ENCODE data around the gene CNTN4. TPM values are rescaled to one million over a fixed set of nuclear protein-coding genes. Genes with fewer than 3 reads are reported as not detected.

Gene CNTN4
- polyA plus RNA-seq, 1 donor (not counting 4 experiments of a cell fraction or from before 2014, with no cell fraction given): not detected

DNA sequence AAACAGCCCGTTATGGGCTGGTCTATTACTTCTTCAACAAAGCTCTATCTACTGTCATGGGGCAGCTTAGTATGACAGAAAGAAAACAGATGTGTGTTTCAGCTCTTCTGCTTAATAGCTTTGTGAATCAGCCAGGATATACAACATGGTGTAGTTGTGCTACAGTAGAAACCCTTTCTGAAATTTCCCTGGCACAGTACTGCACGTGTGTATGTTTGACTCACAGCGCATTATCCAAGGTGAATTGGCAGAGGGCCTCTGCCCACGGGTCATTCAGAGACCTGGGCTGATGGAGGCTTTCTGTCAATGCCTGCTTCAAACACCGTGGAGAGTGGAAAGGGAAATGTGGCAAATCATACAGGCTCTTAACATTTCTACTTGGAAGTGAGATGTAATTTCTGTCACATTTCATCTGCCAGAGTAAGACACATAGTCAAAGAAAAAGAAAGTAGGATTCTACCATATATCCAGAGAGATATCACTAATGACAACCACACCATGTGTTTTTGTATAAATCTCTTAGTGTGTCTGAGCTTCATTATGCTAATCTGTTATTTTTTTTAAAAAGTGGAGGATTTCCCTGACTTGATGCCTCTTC is 505.1 kb downstream of the CNTN4 start:
- Histone ChIP-seq H3K4me3 (ENCODE audit: control insufficient read depth in 2 of 3, extremely low read depth in 1 of 3, insufficient read depth in 2 of 3, low read depth in 1 of 3, low read length in 3 of 3) (no peak overlapping the region), H3K9me1 (ENCODE audit: control insufficient read depth, extremely low read depth, insufficient read depth, low read length) (no peaks in the 10 kb centered on the region), H4K20me1 (ENCODE audit: control insufficient read depth, extremely low read depth, insufficient read depth, low read length) (no peaks in the 10 kb centered on the region), H3K79me2 (ENCODE audit: control insufficient read depth, insufficient read depth, low read length) (no peaks in the 10 kb centered on the region), H2AFZ (ENCODE audit: control insufficient read depth, low read length) (no peak overlapping the region), H3K36me3 (ENCODE audit: control insufficient read depth in 2 of 2, extremely low read depth in 1 of 2, insufficient read depth in 2 of 2, low read length in 2 of 2) (no peaks in the 10 kb centered on the region), H3K27me3 (ENCODE audit: control insufficient read depth, extremely low read depth, insufficient read depth, low read length) (no peaks in the 10 kb centered on the region), H3K9ac (ENCODE audit: control insufficient read depth, extremely low read depth, insufficient read depth, low read length) (no peak overlapping the region), H3K4me2 (ENCODE audit: control insufficient read depth, extremely low read depth, insufficient read depth, low read depth, low read length) (no peak overlapping the region), H3K4me1 (ENCODE audit: control insufficient read depth, extremely low read depth, insufficient read depth, low read length) (no peaks in the 10 kb centered on the region), H3K9me3 (ENCODE audit: control insufficient read depth, low read depth, low read length) (no peaks in the 10 kb centered on the region), H3K27ac (ENCODE audit: control insufficient read depth, insufficient read depth, low read length) (no peak overlapping the region)
- TF ChIP-seq EZH2 (IDR thresholded peaks at IDR 0.05; ENCODE audit: low read length): no peak
- TF ChIP-seq, protein P1, sequence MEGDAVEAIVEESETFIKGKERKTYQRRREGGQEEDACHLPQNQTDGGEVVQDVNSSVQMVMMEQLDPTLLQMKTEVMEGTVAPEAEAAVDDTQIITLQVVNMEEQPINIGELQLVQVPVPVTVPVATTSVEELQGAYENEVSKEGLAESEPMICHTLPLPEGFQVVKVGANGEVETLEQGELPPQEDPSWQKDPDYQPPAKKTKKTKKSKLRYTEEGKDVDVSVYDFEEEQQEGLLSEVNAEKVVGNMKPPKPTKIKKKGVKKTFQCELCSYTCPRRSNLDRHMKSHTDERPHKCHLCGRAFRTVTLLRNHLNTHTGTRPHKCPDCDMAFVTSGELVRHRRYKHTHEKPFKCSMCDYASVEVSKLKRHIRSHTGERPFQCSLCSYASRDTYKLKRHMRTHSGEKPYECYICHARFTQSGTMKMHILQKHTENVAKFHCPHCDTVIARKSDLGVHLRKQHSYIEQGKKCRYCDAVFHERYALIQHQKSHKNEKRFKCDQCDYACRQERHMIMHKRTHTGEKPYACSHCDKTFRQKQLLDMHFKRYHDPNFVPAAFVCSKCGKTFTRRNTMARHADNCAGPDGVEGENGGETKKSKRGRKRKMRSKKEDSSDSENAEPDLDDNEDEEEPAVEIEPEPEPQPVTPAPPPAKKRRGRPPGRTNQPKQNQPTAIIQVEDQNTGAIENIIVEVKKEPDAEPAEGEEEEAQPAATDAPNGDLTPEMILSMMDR (optimal IDR thresholded peaks at IDR 0.05 in 1 of 3, IDR thresholded peaks at IDR 0.05 in 1 of 3, conservative IDR thresholded peaks at IDR 0.05 in 1 of 3; ENCODE audit: extremely low read depth in 1 of 3, insufficient read depth in 2 of 3, low read length in 3 of 3): no peak
- DNase-seq (ENCODE audit: low read depth, low spot score): no peak
- dilution Hi-C loops (cut with MboI; ENCODE audit: extremely low pct_ligation_motif_present, low sequenced_read_pairs): no loop called here
- FAIRE-seq: no peak

DNA sequence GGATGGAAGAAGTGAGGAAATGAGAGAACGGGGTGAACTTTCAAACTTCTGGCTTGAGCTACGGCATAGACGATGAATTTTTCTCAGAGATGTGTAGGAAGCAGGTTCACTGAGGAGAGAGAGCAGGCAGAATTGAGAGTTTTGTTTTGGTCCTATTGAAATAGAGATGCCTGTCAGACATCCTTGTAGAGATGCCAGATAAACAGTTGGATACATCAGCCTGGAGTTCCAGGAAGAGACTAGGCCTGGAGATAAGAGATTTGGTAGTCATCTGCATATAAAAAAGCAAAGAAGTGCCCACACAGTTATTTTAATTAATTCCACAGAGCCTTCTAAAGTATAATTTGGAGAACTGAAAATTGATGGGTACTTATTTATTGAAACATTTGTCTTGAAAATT is 515.9 kb downstream of the CNTN4 start:
- DNase-seq (ENCODE audit: low read depth, low spot score): no peak
- FAIRE-seq: no peak
- no peaks in the 10 kb centered on the region for H3K27me3 ChIP-seq (ENCODE audit: control insufficient read depth, extremely low read depth, insufficient read depth, low read length)
- dilution Hi-C loops (cut with MboI; ENCODE audit: extremely low pct_ligation_motif_present, low sequenced_read_pairs): no loop called here
- no peaks in the 10 kb centered on the region for H3K36me3 ChIP-seq (ENCODE audit: control insufficient read depth in 2 of 2, extremely low read depth in 1 of 2, insufficient read depth in 2 of 2, low read length in 2 of 2)
- H4K20me1 ChIP-seq (ENCODE audit: control insufficient read depth, extremely low read depth, insufficient read depth, low read length): no peaks in the 10 kb centered on the region
- no peaks in the 10 kb centered on the region for H3K79me2 ChIP-seq (ENCODE audit: control insufficient read depth, insufficient read depth, low read length)
- H3K9me3 ChIP-seq (ENCODE audit: control insufficient read depth, low read depth, low read length): no peaks in the 10 kb centered on the region
- TF ChIP-seq, protein P1 (optimal IDR thresholded peaks at IDR 0.05 in 1 of 3, IDR thresholded peaks at IDR 0.05 in 1 of 3, conservative IDR thresholded peaks at IDR 0.05 in 1 of 3; ENCODE audit: extremely low read depth in 1 of 3, insufficient read depth in 2 of 3, low read length in 3 of 3): no peak
- no peak for TF ChIP-seq EZH2 (IDR thresholded peaks at IDR 0.05; ENCODE audit: low read length)
- H3K9ac ChIP-seq (ENCODE audit: control insufficient read depth, extremely low read depth, insufficient read depth, low read length): no peak overlapping the region
- H3K9me1 ChIP-seq (ENCODE audit: control insufficient read depth, extremely low read depth, insufficient read depth, low read length): no peaks in the 10 kb centered on the region
- no peaks in the 10 kb centered on the region for H3K4me1 ChIP-seq (ENCODE audit: control insufficient read depth, extremely low read depth, insufficient read depth, low read length)
- H3K4me2 ChIP-seq (ENCODE audit: control insufficient read depth, extremely low read depth, insufficient read depth, low read depth, low read length): no peak overlapping the region
- no peak overlapping the region for H3K27ac ChIP-seq (ENCODE audit: control insufficient read depth, insufficient read depth, low read length)
- no peak overlapping the region for H2AFZ ChIP-seq (ENCODE audit: control insufficient read depth, low read length)
- H3K4me3 ChIP-seq (ENCODE audit: control insufficient read depth in 2 of 3, extremely low read depth in 1 of 3, insufficient read depth in 2 of 3, low read depth in 1 of 3, low read length in 3 of 3): no peak overlapping the region

All from keratinocyte (primary cell).